Measurements from ENCODE around the gene LZTR1. TPM values are rescaled to one million over a fixed set of nuclear protein-coding genes. Genes with fewer than 3 reads are reported as not detected.

LZTR1 gene
- total RNA-seq, 1 experiment from 2014 or later: 54.3 TPM

GRCh38 chr22:20986365-20986764 lies 4.3 kb downstream of the LZTR1 start:
- ChIA-PET POLR2A (ENCODE audit: low non-redundant PET) (no interaction called here), CTCF (no interaction called here)
- peaks cover 18% of the 10 kb centered on the region for H3K36me3 ChIP-seq (ENCODE audit: insufficient read depth, low read length, poor library complexity, severe bottlenecking)
- H3K27ac ChIP-seq (ENCODE audit: low read depth, low read length, poor library complexity, severe bottlenecking): no peak overlapping the region
- TF ChIP-seq, protein P1, sequence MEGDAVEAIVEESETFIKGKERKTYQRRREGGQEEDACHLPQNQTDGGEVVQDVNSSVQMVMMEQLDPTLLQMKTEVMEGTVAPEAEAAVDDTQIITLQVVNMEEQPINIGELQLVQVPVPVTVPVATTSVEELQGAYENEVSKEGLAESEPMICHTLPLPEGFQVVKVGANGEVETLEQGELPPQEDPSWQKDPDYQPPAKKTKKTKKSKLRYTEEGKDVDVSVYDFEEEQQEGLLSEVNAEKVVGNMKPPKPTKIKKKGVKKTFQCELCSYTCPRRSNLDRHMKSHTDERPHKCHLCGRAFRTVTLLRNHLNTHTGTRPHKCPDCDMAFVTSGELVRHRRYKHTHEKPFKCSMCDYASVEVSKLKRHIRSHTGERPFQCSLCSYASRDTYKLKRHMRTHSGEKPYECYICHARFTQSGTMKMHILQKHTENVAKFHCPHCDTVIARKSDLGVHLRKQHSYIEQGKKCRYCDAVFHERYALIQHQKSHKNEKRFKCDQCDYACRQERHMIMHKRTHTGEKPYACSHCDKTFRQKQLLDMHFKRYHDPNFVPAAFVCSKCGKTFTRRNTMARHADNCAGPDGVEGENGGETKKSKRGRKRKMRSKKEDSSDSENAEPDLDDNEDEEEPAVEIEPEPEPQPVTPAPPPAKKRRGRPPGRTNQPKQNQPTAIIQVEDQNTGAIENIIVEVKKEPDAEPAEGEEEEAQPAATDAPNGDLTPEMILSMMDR (conservative IDR thresholded peaks at IDR 0.05; ENCODE audit: low read depth, low read length): no peak
- no peak for TF ChIP-seq EZH2 (IDR thresholded peaks at IDR 0.05; ENCODE audit: borderline replicate concordance, low read depth, low read length, poor library complexity, severe bottlenecking)
- H3K9me3 ChIP-seq (ENCODE audit: low read depth, low read length, poor library complexity, severe bottlenecking): no peaks in the 10 kb centered on the region
- intact Hi-C loops (cut with micrococcal nuclease; ENCODE audit: unreplicated experiment): no loop called here
- no peak overlapping the region for H3K4me3 ChIP-seq (ENCODE audit: low read depth, low read length, poor library complexity, severe bottlenecking)
- no peak for DNase-seq (ENCODE audit: low spot score)
- no peaks in the 10 kb centered on the region for H3K27me3 ChIP-seq (replicated peaks; ENCODE audit: insufficient read depth, low read depth, low read length, poor library complexity)
- H3K4me1 ChIP-seq (ENCODE audit: insufficient read depth, low read length, poor library complexity, severe bottlenecking): peaks cover under 1% of the 10 kb centered on the region
- BruUV-seq (replicated peaks): no TSS peak

DNA sequence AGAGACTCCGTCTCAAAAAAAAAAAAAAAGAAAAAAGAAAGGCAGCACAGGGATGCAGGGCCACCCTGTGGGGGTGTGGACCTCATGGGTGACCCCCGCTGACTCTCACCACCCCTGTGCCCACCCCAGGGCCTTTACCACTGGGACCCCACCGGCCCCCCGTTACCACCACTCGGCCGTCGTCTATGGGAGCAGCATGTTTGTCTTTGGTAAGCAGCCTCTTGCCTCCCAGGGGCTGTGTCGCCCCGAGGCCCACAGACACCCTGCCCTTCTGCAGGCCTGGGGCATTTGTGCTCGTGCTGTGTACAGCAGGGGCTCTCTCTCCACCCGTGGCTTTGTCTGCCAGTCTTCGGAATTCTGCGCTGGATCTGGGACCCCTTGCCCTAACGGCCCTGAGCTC lies 5.3 kb downstream of the LZTR1 start:
- no peak for TF ChIP-seq EZH2 (IDR thresholded peaks at IDR 0.05; ENCODE audit: borderline replicate concordance, low read depth, low read length, poor library complexity, severe bottlenecking)
- TF ChIP-seq, protein P1 (conservative IDR thresholded peaks at IDR 0.05; ENCODE audit: low read depth, low read length): no peak
- Histone ChIP-seq H3K36me3 (ENCODE audit: insufficient read depth, low read length, poor library complexity, severe bottlenecking) (peaks cover 25% of the 10 kb centered on the region), H3K4me1 (ENCODE audit: insufficient read depth, low read length, poor library complexity, severe bottlenecking) (no peaks in the 10 kb centered on the region), H3K9me3 (ENCODE audit: low read depth, low read length, poor library complexity, severe bottlenecking) (no peaks in the 10 kb centered on the region), H3K4me3 (ENCODE audit: low read depth, low read length, poor library complexity, severe bottlenecking) (no peak overlapping the region), H3K27me3 (replicated peaks; ENCODE audit: insufficient read depth, low read depth, low read length, poor library complexity) (no peaks in the 10 kb centered on the region), H3K27ac (ENCODE audit: low read depth, low read length, poor library complexity, severe bottlenecking) (no peak overlapping the region)
- ChIA-PET POLR2A (ENCODE audit: low non-redundant PET) (no interaction called here), CTCF (no interaction called here)
- no TSS peak for BruUV-seq (replicated peaks)
- DNase-seq (ENCODE audit: low spot score): no peak
- intact Hi-C loops (cut with micrococcal nuclease; ENCODE audit: unreplicated experiment): no loop called here

GRCh38 chr22:20988573-20989322 lies 6.7 kb downstream of the LZTR1 start:
- CTCF ChIA-PET: no interaction called here

More at GRCh38 chr22:20988573-20989322, 6.7 kb downstream of the LZTR1 start:
- Histone ChIP-seq H3K4me3 (ENCODE audit: low read depth, low read length, poor library complexity, severe bottlenecking) (no peak overlapping the region), H3K4me1 (ENCODE audit: insufficient read depth, low read length, poor library complexity, severe bottlenecking) (no peaks in the 10 kb centered on the region), H3K36me3 (ENCODE audit: insufficient read depth, low read length, poor library complexity, severe bottlenecking) (peaks cover 27% of the 10 kb centered on the region), H3K9me3 (ENCODE audit: low read depth, low read length, poor library complexity, severe bottlenecking) (no peaks in the 10 kb centered on the region), H3K27me3 (replicated peaks; ENCODE audit: insufficient read depth, low read depth, low read length, poor library complexity) (no peaks in the 10 kb centered on the region), H3K27ac (ENCODE audit: low read depth, low read length, poor library complexity, severe bottlenecking) (no peak overlapping the region)
- no peak for DNase-seq (ENCODE audit: low spot score)
- intact Hi-C loops (cut with micrococcal nuclease; ENCODE audit: unreplicated experiment): no loop called here
- POLR2A ChIA-PET (ENCODE audit: low non-redundant PET): interaction anchor here (0.6 kb wide), 1 partner anchor 11 kb away, joined by 3 read pairs; no protein-coding TSS in a partner anchor
- BruUV-seq (replicated peaks): no TSS peak
- TF ChIP-seq, protein P1 (conservative IDR thresholded peaks at IDR 0.05; ENCODE audit: low read depth, low read length): no peak
- TF ChIP-seq EZH2 (IDR thresholded peaks at IDR 0.05; ENCODE audit: borderline replicate concordance, low read depth, low read length, poor library complexity, severe bottlenecking): no peak

Measured in A673 (cell line).